ENCODE data around the gene SND1. TPM values are rescaled to one million over a fixed set of nuclear protein-coding genes. Genes with fewer than 3 reads are reported as not detected.
A peak's percentile ranks its signal among the peaks of the same experiment; 100 is the strongest.

Gene SND1
- total RNA-seq, 4 donors from 2014 or later: 84.2 to 98.8 (median 93.4) TPM

DNA sequence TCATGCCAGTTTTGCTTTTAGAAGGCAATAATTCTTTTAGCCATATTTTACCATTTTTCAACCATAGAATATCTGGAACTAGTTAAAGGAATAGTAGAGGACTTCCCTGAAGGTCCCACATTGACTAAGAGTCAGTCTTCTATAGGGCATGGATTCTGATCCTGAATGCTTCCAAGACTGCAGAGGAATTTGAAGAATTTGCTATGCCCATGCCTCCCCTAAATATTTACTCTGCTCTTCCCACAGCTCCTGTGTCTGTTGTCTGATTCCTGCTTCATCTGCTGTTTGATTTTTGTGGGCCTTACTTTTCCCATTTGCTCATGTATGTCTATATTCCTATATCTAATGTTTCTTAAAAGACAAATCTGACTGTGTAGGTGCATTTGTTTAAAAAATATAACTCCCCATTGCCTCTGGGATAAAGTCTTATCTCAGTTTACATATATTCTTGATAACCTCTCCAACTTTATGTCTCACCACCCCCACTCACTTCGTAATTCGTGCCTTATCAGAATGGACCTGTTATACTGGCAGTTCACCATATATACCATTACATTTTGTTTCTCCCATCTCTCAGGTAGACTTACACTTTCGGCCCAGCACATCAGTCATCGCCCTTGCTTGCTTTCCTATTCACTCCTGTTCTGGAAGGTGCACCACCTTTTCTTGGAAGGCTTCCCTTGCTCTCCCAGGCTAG is 345.4 kb downstream of the SND1 start:
- no peak for TF ChIP-seq POLR2A (IDR thresholded peaks at IDR 0.05)
- TF ChIP-seq, protein P1, sequence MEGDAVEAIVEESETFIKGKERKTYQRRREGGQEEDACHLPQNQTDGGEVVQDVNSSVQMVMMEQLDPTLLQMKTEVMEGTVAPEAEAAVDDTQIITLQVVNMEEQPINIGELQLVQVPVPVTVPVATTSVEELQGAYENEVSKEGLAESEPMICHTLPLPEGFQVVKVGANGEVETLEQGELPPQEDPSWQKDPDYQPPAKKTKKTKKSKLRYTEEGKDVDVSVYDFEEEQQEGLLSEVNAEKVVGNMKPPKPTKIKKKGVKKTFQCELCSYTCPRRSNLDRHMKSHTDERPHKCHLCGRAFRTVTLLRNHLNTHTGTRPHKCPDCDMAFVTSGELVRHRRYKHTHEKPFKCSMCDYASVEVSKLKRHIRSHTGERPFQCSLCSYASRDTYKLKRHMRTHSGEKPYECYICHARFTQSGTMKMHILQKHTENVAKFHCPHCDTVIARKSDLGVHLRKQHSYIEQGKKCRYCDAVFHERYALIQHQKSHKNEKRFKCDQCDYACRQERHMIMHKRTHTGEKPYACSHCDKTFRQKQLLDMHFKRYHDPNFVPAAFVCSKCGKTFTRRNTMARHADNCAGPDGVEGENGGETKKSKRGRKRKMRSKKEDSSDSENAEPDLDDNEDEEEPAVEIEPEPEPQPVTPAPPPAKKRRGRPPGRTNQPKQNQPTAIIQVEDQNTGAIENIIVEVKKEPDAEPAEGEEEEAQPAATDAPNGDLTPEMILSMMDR (IDR thresholded peaks at IDR 0.05): no peak
- no peak for DNase-seq
- Histone ChIP-seq H3K36me3 (peaks cover 0 to 39% (median 0%) of the 10 kb centered on the region in 3 donors), H3K4me1 (peaks cover 0 to 15% (median 11%) of the 10 kb centered on the region in 3 donors), H3K9me3 (no peaks in the 10 kb centered on the region), H3K27me3 (no peaks in the 10 kb centered on the region), H3K4me3 (no peak overlapping the region), H3K27ac (no peak overlapping the region)
- WGBS, 2 donors: 92 to 97% methylated on average over 4 of the region's 4 CpGs
- intact Hi-C loops (cut with DNase I): no loop called here

DNA sequence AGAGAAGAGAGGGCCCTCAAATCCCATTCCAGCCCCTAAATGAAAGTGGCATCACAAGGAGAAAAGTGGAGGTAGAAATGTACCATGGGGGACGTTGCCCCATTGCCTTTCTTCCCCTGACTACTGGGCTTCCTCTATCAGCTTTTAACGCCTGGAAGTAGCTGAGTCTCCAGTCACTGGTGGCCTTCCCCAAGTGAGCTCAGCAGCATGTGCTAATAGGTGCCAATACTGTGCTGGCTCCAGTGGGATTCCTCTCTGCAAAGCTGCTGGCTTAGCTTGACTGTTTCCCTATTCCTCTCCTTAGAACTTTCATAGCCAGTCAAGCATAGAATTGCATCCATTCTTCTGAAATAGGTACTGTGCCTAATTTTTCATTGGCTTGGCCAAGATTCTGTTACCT is 346.7 kb downstream of the SND1 start:
- DNase-seq: no peak
- 81 to 93% methylated on average over 2 of the region's 2 CpGs for WGBS, 2 donors
- H3K4me3 ChIP-seq: no peak overlapping the region
- peaks cover 0 to 30% (median 0%) of the 10 kb centered on the region in 3 donors for H3K36me3 ChIP-seq
- peaks cover 0 to 15% (median 11%) of the 10 kb centered on the region in 3 donors for H3K4me1 ChIP-seq
- no peaks in the 10 kb centered on the region for H3K9me3 ChIP-seq
- no peak overlapping the region for H3K27ac ChIP-seq
- TF ChIP-seq, protein P1 (IDR thresholded peaks at IDR 0.05): no peak
- no peak for TF ChIP-seq POLR2A (IDR thresholded peaks at IDR 0.05)
- H3K27me3 ChIP-seq: no peaks in the 10 kb centered on the region
- intact Hi-C loops (cut with DNase I): no loop called here

DNA sequence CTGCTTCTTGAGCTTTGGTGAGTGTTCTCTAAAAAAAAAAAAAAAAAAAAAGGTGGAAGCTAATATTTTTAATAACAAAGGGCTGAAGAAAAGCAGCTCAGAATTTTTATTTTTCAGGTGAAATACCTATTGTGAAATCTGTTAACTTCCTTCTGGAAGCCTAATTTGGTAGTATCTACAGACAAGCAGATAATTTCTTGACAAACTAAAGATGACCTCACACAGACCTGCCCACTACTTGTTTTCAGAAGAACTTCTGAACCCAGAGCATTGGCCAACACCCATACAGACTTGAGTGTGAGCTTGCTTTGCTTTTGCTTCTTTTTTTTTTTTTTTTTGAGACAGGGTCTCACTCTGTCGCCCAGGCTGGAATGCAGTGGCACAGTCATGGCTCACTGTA is 348.1 kb downstream of the SND1 start:
- no peaks in the 10 kb centered on the region for H3K27me3 ChIP-seq
- 71 to 100% methylated on average over 1 of the region's 1 CpG for WGBS, 2 donors
- DNase-seq: no peak
- peaks cover 0 to 24% (median 0%) of the 10 kb centered on the region in 3 donors for H3K36me3 ChIP-seq
- no peak overlapping the region for H3K4me3 ChIP-seq
- peaks cover 0 to 12% (median 8%) of the 10 kb centered on the region in 3 donors for H3K4me1 ChIP-seq
- no peak overlapping the region for H3K27ac ChIP-seq
- H3K9me3 ChIP-seq: no peaks in the 10 kb centered on the region
- TF ChIP-seq, protein P1 (IDR thresholded peaks at IDR 0.05): no peak
- no peak for TF ChIP-seq POLR2A (IDR thresholded peaks at IDR 0.05)
- intact Hi-C loops (cut with DNase I): no loop called here

DNA sequence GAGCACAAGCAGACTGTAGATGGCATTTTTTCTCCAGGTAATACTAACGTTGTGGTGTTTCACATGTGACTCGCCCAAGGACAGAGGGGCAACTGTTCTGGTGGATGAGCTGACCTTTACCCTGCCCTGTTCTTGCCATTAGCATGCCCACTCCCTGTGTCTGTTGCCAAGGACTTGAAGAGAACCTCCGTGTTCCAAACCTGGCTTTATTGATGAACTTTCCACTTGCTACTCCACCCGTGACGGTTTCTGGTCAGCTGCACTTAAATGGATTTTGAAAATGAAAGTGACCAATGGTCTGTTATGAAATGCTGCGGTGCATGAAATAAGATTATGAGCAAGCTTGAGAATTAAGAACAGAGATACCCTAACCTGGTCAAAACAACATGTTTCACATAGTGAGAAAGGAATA is 348.9 kb downstream of the SND1 start:
- Histone ChIP-seq H3K9me3 (no peaks in the 10 kb centered on the region), H3K27ac (no peak overlapping the region), H3K27me3 (no peaks in the 10 kb centered on the region), H3K4me3 (peak overlapping the region in 1 of 4 donors; percentile 22), H3K36me3 (peaks cover 0 to 25% (median 0%) of the 10 kb centered on the region in 3 donors), H3K4me1 (peaks cover 0 to 6% (median 4%) of the 10 kb centered on the region in 3 donors)
- intact Hi-C loops (cut with DNase I): no loop called here
- DNase-seq: no peak
- TF ChIP-seq POLR2A (IDR thresholded peaks at IDR 0.05): no peak
- TF ChIP-seq, protein P1 (IDR thresholded peaks at IDR 0.05): no peak
- WGBS, 2 donors: 68 to 87% methylated on average over 6 of the region's 6 CpGs

DNA sequence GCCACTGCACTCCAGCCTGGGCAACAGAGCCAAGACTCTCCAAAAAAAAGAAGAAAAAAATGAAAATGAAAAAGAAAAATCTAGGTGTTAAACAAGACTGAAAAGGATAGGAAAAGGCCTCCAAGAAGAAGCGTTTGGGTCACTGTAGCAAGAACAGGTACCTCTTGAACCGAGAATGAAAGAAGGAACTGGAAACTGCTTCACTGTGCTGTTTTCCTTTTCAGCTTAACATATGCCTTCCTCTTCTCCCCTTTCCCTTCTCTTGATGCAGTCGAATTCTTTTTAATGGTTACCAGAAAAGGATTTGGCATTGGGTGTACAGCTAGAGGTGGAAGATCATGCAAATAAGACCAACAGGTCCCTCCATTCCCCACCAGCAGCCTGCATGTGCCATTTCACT is 351.2 kb downstream of the SND1 start:
- WGBS, 2 donors: 79 to 80% methylated on average over 3 of the region's 3 CpGs
- peaks cover 0 to 6% (median 0%) of the 10 kb centered on the region in 3 donors for H3K4me1 ChIP-seq
- no peaks in the 10 kb centered on the region for H3K9me3 ChIP-seq
- no peak overlapping the region for H3K27ac ChIP-seq
- peaks cover 0 to 23% (median 0%) of the 10 kb centered on the region in 3 donors for H3K36me3 ChIP-seq
- DNase-seq: no peak
- no peak for TF ChIP-seq POLR2A (IDR thresholded peaks at IDR 0.05)
- TF ChIP-seq, protein P1 (IDR thresholded peaks at IDR 0.05): no peak
- H3K27me3 ChIP-seq: no peaks in the 10 kb centered on the region
- intact Hi-C loops (cut with DNase I): no loop called here
- H3K4me3 ChIP-seq: no peak overlapping the region

Data from esophagus squamous epithelium (tissue), 5 donors.